ENCODE data around the gene KRT13.
"Not testable (repeated sequence)": the region's sequence is repeated elsewhere in the genome, so short reads cannot be mapped to it uniquely, and the experiment has no call there.

The KRT13 gene

DNA sequence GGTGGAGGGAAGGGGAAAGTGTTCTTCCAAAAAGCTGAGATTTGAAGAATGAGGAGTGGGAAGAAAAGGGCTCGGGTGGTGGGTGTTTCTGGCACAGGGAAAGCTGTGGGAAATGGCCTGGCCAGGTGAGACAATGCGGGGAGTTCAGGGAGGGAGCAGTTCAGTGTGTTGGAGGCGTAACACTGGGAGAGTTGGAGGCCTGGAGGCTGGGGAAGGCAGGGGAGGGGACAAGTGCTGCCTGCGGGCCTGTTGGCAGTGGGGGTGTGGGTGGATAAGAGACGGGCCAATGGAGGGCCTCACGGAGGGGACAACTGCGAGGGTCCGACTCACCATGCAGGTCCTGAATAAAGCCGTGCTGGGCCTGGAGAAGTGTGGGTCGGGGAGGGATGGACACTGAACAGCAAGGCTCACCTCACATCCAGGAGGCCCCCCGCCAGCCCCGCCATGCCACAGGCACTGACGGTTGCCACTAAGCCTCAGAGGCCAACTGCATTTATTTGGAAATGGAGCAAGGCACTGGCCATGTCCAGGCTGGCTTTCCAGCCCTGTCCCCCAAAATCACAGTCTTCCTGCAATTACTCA is 40.5 kb upstream of the KRT13 start:
- no peak for TF ChIP-seq TAF1 (IDR thresholded peaks at IDR 0.05; ENCODE audit: borderline replicate concordance, low read depth, low read length)
- TF ChIP-seq POLR2AphosphoS5 (IDR thresholded peaks at IDR 0.05; ENCODE audit: low read depth, low read length) = no peak
- no peak for TF ChIP-seq POLR2A (IDR thresholded peaks at IDR 0.05; ENCODE audit: low read depth, low read length)
- FAIRE-seq (no peak), DNase-seq (ENCODE audit: insufficient read length) (no peak)

DNA sequence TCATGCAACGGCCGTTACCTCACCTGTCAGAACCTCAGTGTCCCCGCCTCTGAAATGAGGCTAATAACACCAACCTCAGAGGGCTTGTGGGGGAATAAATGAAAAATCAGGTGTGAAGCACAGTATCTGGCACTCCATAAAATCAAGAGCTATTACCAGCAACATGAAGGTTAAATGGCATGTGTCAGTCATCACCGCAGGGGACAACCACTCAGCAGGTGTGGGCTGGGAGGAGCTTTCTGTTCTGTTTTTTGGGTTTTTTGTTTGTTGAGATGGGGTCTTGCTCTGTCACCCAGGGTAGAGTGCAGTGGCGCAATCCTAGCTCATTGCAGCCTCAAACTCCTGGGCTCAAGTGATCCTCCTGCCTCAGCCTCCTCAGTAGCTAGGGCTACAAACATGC is 39.5 kb upstream of the KRT13 start:
- FAIRE-seq = no peak
- no peak for DNase-seq (ENCODE audit: insufficient read length)
- TF ChIP-seq POLR2A (IDR thresholded peaks at IDR 0.05; ENCODE audit: low read depth, low read length) = no peak
- TF ChIP-seq POLR2AphosphoS5 (IDR thresholded peaks at IDR 0.05; ENCODE audit: low read depth, low read length) = no peak
- TF ChIP-seq TAF1 (IDR thresholded peaks at IDR 0.05; ENCODE audit: borderline replicate concordance, low read depth, low read length) = no peak

DNA sequence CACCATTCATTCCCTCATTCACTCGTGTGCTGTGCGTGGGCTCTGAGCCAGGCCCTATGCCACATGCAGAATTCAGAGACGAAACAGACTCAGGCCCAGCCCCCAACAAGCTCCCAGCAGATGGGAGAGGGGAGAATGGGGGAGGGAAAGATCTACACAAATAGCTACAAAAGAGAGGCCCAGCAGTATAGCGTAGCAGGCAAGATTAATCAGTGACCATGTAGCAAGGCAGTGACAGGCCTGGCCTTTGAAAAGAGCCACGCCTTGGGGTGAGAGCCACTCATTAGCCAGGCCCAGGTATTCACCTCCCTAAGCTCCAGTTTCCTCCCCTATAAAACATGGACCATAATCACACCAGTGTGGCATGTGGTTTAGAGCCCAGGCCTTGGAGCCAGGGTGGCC is 39.1 kb upstream of the KRT13 start:
- DNase-seq (ENCODE audit: insufficient read length) (no peak), FAIRE-seq (no peak)
- TF ChIP-seq TAF1 (IDR thresholded peaks at IDR 0.05; ENCODE audit: borderline replicate concordance, low read depth, low read length) (no peak), POLR2AphosphoS5 (IDR thresholded peaks at IDR 0.05; ENCODE audit: low read depth, low read length) (no peak), POLR2A (IDR thresholded peaks at IDR 0.05; ENCODE audit: low read depth, low read length) (no peak)

DNA sequence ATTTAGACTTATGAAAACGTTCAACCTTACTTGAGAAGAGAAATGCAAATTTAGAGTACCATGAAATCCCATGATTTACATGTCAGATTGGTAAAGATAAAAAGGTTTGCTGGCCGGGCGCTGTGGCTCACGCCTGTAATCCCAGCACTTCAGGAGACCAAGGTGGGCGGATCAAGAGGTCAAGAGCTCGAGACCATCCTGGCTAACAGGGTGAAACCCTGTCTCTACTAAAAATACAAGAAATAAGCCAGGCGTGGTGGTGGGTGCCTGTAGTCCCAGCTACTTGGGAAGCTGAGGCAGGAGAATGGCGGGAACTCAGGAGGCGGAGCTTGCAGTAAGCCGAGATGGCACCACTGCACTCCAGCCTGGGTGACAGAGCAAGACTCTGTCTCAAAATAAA is 37.4 kb upstream of the KRT13 start:
- not testable (repeated sequence) for DNase-seq (ENCODE audit: insufficient read length); FAIRE-seq

DNA sequence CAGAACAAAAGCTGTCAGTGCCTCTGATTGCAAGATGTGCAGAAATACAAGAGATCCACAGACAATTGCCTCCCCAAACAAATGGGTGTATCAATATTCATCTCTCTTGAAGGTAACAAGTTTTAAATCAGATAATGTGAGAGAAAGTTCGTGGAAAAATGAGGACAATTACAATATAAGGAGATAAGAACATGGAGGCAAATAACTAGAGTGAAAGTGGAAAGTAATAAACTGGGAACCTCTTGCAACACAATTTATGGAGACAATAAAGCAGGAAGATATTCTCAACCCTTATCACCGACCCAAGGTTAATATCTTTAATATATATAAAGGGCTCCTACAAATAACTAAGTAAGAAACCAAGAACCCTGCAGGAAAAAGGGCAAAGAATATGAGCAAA is 36.9 kb upstream of the KRT13 start:
- FAIRE-seq = no peak
- no peak for DNase-seq (ENCODE audit: insufficient read length)
- no peak for TF ChIP-seq TAF1 (IDR thresholded peaks at IDR 0.05; ENCODE audit: borderline replicate concordance, low read depth, low read length)
- no peak for TF ChIP-seq POLR2A (IDR thresholded peaks at IDR 0.05; ENCODE audit: low read depth, low read length)
- TF ChIP-seq POLR2AphosphoS5 (IDR thresholded peaks at IDR 0.05; ENCODE audit: low read depth, low read length) = no peak

DNA sequence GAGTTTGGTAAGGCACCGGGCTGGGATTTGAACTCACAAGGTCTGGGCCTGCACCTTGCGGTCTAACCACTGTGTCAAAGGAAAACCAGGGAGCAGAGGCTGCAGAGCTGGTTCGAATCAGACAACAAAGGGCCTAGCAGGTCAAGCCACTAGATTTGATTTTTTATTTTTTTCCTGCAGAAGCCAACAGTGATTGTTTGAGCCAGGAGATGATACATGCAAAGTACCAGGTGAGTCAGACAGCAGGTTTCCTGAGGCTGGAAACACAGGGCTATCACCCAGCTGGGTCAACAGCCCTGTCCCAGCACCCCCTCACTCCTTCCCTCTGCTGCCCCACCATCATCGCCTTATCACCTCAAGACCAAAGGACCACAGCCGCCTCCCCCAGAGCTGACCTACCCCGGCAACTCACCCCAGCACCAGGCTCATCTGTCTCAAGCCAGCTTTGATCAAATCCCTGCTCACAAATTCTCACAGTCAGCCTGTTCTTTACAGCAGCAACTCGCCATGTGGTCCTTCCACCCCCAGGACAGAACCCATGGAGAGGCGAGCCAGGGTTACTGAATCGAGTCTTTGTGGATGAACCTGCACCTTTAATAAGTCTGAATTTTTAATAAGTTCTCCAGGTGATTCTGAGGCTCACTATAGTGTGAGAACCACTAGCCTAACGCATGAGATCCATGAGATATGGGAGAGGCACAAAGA is 35.7 kb upstream of the KRT13 start:
- DNase-seq (ENCODE audit: insufficient read length) = no peak
- no peak for FAIRE-seq

DNA sequence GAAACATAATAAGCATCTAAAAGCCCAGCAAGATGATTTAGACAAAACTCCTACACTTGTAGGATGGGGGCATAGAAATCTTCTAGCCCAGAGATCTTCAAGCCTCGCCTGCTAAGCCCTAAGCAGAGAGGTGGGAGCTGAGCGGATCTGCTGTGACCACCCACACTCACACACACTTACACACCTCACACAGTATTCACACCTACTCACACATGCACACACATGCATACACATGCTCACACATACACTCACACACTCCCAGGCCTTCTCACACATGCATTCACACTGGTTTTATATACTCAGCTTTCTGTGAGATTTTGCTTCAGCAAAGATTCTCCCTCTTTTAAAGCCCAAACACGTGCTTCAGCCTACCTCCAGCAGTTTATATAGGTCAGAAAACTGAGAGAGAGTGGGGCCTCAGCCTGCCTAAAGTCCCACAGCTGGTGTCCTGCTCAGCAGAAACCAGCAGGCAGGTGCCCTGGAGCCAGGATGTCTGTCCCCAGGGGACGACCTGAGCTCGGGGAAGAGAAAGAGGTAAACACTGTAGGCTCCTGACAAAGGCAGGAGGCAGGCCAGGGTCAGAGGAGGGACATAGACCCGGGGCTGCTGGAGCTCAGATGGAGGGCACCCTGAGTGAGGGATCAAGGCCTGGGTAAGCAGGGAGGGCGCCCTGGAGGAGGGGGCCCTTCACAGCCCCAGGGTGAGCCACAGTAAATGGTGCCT is 34.7 kb upstream of the KRT13 start:
- FAIRE-seq (no peak), DNase-seq (ENCODE audit: insufficient read length) (no peak)
- TF ChIP-seq POLR2AphosphoS5 (IDR thresholded peaks at IDR 0.05; ENCODE audit: low read depth, low read length) (no peak), POLR2A (IDR thresholded peaks at IDR 0.05; ENCODE audit: low read depth, low read length) (no peak), TAF1 (IDR thresholded peaks at IDR 0.05; ENCODE audit: borderline replicate concordance, low read depth, low read length) (no peak)

More for the DNA sequence above, 35.7 kb upstream of the KRT13 start:
- TF ChIP-seq POLR2A (IDR thresholded peaks at IDR 0.05; ENCODE audit: low read depth, low read length) (no peak), TAF1 (IDR thresholded peaks at IDR 0.05; ENCODE audit: borderline replicate concordance, low read depth, low read length) (no peak), POLR2AphosphoS5 (IDR thresholded peaks at IDR 0.05; ENCODE audit: low read depth, low read length) (no peak)

DNA sequence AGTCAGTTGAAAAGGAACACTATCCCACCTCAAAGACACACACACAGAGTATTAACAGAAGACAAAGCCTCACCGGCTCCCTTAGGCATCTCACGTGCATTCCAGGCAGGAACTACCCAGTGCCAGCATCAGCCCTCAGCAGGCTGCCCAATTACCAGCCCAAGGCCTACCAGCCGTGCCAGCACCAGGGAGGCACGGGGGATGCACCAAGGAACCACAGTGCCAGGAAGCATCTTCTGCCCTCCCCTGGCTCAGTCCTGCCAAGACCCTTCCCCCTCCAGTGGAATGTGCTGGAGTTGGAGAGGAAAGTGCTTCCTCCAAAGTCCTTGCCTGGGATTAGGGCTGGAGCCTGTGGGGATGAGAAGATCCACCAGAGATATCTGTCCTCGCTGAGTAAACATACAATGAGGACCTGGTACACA is 33.7 kb upstream of the KRT13 start:
- no peak for FAIRE-seq
- TF ChIP-seq TAF1 (IDR thresholded peaks at IDR 0.05; ENCODE audit: borderline replicate concordance, low read depth, low read length) = no peak
- no peak for DNase-seq (ENCODE audit: insufficient read length)

DNA sequence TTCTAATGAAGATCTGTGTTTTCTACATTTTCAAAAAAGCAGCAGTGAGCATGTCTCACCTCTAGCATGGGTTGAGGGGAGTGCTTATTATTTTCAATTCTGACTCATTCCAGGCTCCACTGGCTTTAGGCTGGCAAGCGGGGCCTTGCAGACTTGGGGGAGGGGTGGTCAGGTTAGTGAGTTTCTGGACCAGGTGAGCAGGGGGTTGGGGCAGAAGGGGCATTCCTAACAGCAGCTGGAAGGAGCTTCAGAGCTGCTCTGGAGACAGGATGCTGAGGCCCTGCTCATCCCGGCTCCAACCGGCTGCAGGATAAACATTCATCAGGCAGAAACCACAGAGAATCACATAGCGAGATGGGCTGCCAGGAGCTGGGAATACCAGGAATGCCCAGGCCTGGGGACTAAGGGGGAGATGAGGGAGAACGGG is 33.2 kb upstream of the KRT13 start:
- FAIRE-seq = no peak
- DNase-seq (ENCODE audit: insufficient read length) = no peak
- TF ChIP-seq TAF1 (IDR thresholded peaks at IDR 0.05; ENCODE audit: borderline replicate concordance, low read depth, low read length) = no peak
- no peak for TF ChIP-seq POLR2A (IDR thresholded peaks at IDR 0.05; ENCODE audit: low read depth, low read length)
- no peak for TF ChIP-seq POLR2AphosphoS5 (IDR thresholded peaks at IDR 0.05; ENCODE audit: low read depth, low read length)

DNA sequence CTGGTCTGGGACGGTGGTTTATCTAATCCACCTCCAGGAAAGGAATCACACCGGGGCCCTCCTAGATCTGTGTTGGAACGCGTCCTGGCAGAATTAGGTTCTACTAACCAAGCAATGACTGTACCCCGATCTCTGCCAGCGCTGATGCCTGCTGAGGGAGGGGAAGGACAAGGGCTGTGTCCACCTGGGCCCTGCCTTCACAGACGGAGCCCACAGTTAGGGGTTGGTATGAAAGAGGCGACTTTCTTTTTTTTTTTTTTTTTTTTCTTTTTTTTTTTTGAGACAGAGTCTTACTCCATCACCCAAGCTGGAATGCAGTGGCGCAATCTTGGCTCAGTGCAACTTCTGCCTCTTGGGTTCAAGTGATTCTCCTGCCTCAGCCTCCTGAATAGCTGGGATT is 32.6 kb upstream of the KRT13 start:
- no peak for FAIRE-seq
- TF ChIP-seq POLR2AphosphoS5 (IDR thresholded peaks at IDR 0.05; ENCODE audit: low read depth, low read length) (no peak), TAF1 (IDR thresholded peaks at IDR 0.05; ENCODE audit: borderline replicate concordance, low read depth, low read length) (no peak), POLR2A (IDR thresholded peaks at IDR 0.05; ENCODE audit: low read depth, low read length) (no peak)

DNA sequence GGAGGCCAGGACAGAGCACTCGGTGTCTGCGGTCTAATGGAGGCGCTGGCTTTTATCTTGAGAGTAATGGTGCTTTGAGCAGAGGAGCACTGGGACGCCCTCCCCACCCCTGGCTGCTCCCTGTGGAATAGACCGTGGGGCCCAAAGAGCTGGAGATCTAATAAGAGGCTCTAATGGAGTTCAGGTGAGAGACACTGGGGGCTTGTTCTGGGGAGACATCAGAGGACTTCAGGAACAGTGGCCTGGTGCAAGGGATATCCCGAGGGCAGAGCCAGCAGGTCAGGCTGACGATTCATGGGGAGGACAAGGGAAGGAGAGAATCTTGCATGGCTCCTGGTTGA is 32.2 kb upstream of the KRT13 start:
- TF ChIP-seq TAF1 (IDR thresholded peaks at IDR 0.05; ENCODE audit: borderline replicate concordance, low read depth, low read length) = no peak
- TF ChIP-seq POLR2AphosphoS5 (IDR thresholded peaks at IDR 0.05; ENCODE audit: low read depth, low read length) = no peak
- TF ChIP-seq POLR2A (IDR thresholded peaks at IDR 0.05; ENCODE audit: low read depth, low read length) = no peak
- FAIRE-seq (no peak), DNase-seq (ENCODE audit: insufficient read length) (no peak)

More for the DNA sequence above, 32.6 kb upstream of the KRT13 start:
- no peak for DNase-seq (ENCODE audit: insufficient read length)

Data from GM12892 (cell line).